ENCODE data around the gene MYO1A.

- no peak for TF ChIP-seq CTCF (conservative IDR thresholded peaks at IDR 0.05 in 1 of 2, IDR thresholded peaks at IDR 0.05 in 1 of 2; ENCODE audit: extremely low read depth in 1 of 2, insufficient read depth in 1 of 2, low read depth in 1 of 2, low read length in 2 of 2)
- TF ChIP-seq EZH2 (IDR thresholded peaks at IDR 0.05; ENCODE audit: borderline replicate concordance, low read length) = no peak
Measured at GRCh38 chr12:56998316-56998715, 51.6 kb downstream of the MYO1A start.
